NCI-H2107 treated with DMSO at 0.1 percent for 48 hours (cell line): ENCODE data around the gene RFWD3.

Experiments used
- DNase-seq: peaks from one replicate; lab custom pipeline; 2025; ENCODE audit not compliant: unreplicated experiment; lab: John Stamatoyannopoulos, UW

Gene RFWD3

GRCh38 chr16:74583926-74584666, 82.6 kb downstream of the RFWD3 start:
- no peak for DNase-seq

GRCh38 chr16:74582970-74583369, 83.7 kb downstream of the RFWD3 start:
- no peak for DNase-seq

GRCh38 chr16:74580833-74581232, 85.8 kb downstream of the RFWD3 start:
- DNase-seq = no peak

- DNase-seq = no peak
These were observed 87.8 kb downstream of the RFWD3 start for GRCh38 chr16:74578838-74579237.

- DNase-seq = no peak
These were observed 88.2 kb downstream of the RFWD3 start for GRCh38 chr16:74578433-74578832.

- no peak for DNase-seq
These were observed 88.8 kb downstream of the RFWD3 start for GRCh38 chr16:74577882-74578366.

GRCh38 chr16:74575807-74576643, 90.7 kb downstream of the RFWD3 start:
- DNase-seq = no peak

- DNase-seq = no peak
These were observed 91.4 kb downstream of the RFWD3 start for GRCh38 chr16:74575175-74575806.

GRCh38 chr16:74574146-74574545, 92.5 kb downstream of the RFWD3 start:
- no peak for DNase-seq

- DNase-seq = no peak
These were observed 93.1 kb downstream of the RFWD3 start for GRCh38 chr16:74573622-74574021.
